ENCODE results near the gene CPVL. TPM values are rescaled to one million over a fixed set of nuclear protein-coding genes. Genes with fewer than 3 reads are reported as not detected.

Gene CPVL
- total RNA-seq, 1 donor from 2014 or later: not detected

DNA sequence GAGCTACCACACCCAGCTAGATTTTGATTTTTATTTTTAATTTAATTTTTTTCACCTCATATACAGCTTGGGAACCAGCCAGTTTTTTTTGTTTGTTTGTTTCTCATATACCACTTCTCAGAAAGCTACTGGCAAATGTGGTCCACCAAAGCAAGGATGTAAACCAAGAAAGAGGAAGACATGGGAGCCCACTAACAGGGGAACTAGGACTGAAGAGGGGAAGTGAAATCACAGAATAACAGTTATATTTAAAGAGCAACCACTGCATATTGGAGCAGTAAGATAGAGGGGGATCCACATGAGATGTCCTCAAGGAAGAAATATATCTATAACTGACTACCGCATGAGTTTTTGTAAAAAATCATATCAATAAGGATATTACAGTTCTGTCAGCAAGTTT, 10.5 kb downstream of the CPVL start:
- CTCF ChIA-PET: no interaction called here
- DNase-seq: no peak
- no peak overlapping the region for H3K4me3 Mint-ChIP-seq
- intact Hi-C loops (cut with micrococcal nuclease): no loop called here
- no peaks in the 10 kb centered on the region for H3K36me3 Mint-ChIP-seq (ENCODE audit: low read depth)
- no peak for ATAC-seq (ENCODE audit: low read depth)
- peaks cover 12% of the 10 kb centered on the region for H3K9me3 Mint-ChIP-seq
- peaks cover 8% of the 10 kb centered on the region for H3K27me3 Mint-ChIP-seq
- TF ChIP-seq CTCF (IDR thresholded peaks at IDR 0.05): no peak
- H3K4me1 Mint-ChIP-seq: no peaks in the 10 kb centered on the region
- POLR2A ChIA-PET: no interaction called here
- H3K27ac Mint-ChIP-seq: no peak overlapping the region

DNA sequence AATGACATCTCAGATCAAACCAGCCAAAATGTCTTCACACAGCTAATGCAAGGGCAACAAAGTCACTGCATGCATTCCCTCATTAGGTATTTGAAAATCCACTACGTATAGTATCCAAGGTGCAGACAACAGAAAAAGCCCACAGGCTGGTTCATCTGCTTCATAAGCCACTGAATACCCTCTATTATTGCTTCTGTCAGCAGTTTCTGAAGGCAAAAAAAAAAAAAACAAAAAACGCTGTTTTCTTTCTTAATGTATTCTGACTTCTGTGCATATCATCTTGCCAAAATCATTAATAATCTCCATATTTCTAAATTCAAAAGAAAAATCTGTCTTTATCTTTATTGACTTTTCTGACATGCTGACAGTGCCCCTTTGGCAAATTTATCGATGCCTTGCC, 13.4 kb downstream of the CPVL start:
- no peaks in the 10 kb centered on the region for H3K4me1 Mint-ChIP-seq
- H3K4me3 Mint-ChIP-seq: no peak overlapping the region
- peaks cover 12% of the 10 kb centered on the region for H3K9me3 Mint-ChIP-seq
- no peak overlapping the region for H3K27ac Mint-ChIP-seq
- no peaks in the 10 kb centered on the region for H3K36me3 Mint-ChIP-seq (ENCODE audit: low read depth)
- TF ChIP-seq CTCF (IDR thresholded peaks at IDR 0.05): no peak
- ATAC-seq (ENCODE audit: low read depth): no peak
- ChIA-PET CTCF (no interaction called here), POLR2A (no interaction called here)
- intact Hi-C loops (cut with micrococcal nuclease): no loop called here
- DNase-seq: no peak
- peaks cover 12% of the 10 kb centered on the region for H3K27me3 Mint-ChIP-seq

- H3K27me3 Mint-ChIP-seq: peaks cover 13% of the 10 kb centered on the region
These were observed 14.7 kb downstream of the CPVL start for GRCh38 chr7:29131678-29132077.

DNA sequence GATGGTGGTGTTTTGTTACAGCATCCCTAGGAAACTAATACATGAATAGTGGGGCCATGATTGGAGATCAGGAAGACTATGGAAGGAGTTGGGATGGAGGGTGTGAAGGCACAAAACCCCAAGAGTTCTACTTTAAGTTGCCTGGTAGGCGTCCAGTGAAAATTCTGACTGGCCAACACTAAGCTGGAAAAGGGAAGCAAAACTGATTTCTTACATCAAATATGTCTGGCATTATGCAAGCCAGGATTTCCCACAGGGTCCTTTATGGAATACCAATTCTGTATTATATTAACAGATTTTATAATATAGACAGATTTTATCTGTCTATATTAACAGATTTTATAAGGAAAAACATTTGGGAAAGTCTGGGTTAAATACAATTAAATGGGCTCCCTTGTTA, 16.2 kb downstream of the CPVL start:
- DNase-seq (no peak), ATAC-seq (ENCODE audit: low read depth) (no peak)
- H3K36me3 Mint-ChIP-seq (ENCODE audit: low read depth): no peaks in the 10 kb centered on the region
- ChIA-PET POLR2A (no interaction called here), CTCF (no interaction called here)
- intact Hi-C loops (cut with micrococcal nuclease): no loop called here
- no peak for TF ChIP-seq CTCF (IDR thresholded peaks at IDR 0.05)
- no peaks in the 10 kb centered on the region for H3K4me1 Mint-ChIP-seq
- H3K9me3 Mint-ChIP-seq: no peaks in the 10 kb centered on the region
- H3K27me3 Mint-ChIP-seq: peaks cover 15% of the 10 kb centered on the region
- H3K4me3 Mint-ChIP-seq: no peak overlapping the region
- H3K27ac Mint-ChIP-seq: no peak overlapping the region

More at GRCh38 chr7:29131678-29132077, 14.7 kb downstream of the CPVL start:
- no peak for TF ChIP-seq CTCF (IDR thresholded peaks at IDR 0.05)
- intact Hi-C loops (cut with micrococcal nuclease): no loop called here
- no peak overlapping the region for H3K27ac Mint-ChIP-seq
- ChIA-PET CTCF (no interaction called here), POLR2A (no interaction called here)
- H3K36me3 Mint-ChIP-seq (ENCODE audit: low read depth): no peaks in the 10 kb centered on the region
- no peak for ATAC-seq (ENCODE audit: low read depth)
- no peaks in the 10 kb centered on the region for H3K4me1 Mint-ChIP-seq
- no peak overlapping the region for H3K4me3 Mint-ChIP-seq
- H3K9me3 Mint-ChIP-seq: peaks cover 8% of the 10 kb centered on the region
- no peak for DNase-seq

- Mint-ChIP-seq H3K36me3 (ENCODE audit: low read depth) (no peaks in the 10 kb centered on the region), H3K4me3 (no peak overlapping the region), H3K27me3 (peaks cover 15% of the 10 kb centered on the region), H3K4me1 (no peaks in the 10 kb centered on the region), H3K9me3 (no peaks in the 10 kb centered on the region), H3K27ac (no peak overlapping the region)
- intact Hi-C loops (cut with micrococcal nuclease): no loop called here
- DNase-seq (no peak), ATAC-seq (ENCODE audit: low read depth) (no peak)
- TF ChIP-seq CTCF (IDR thresholded peaks at IDR 0.05): no peak
- ChIA-PET POLR2A (no interaction called here), CTCF (no interaction called here)
These were observed 18.8 kb downstream of the CPVL start for GRCh38 chr7:29127527-29127926.

Data from activated B cell treated with CpG ODN at 0.5 μM for 24 hours (primary cell).